Forelimb muscle (tissue), 1 donor: ENCODE results near the gene PCSK6. TPM values are rescaled to one million over a fixed set of nuclear protein-coding genes. Genes with fewer than 3 reads are reported as not detected.
"Not testable (repeated sequence)": the region's sequence is repeated elsewhere in the genome, so short reads cannot be mapped to it uniquely, and the experiment has no call there.

Experiments
- DNase-seq: peaks from one replicate; pipeline ENCODE4 v3.0.0-alpha.2; 2013; ENCODE audit warnings: low read depth
- polyA plus RNA-seq: library from polyadenylated mRNA; unstranded; fragments of 120-200 nt; gene quantifications from one replicate; pipeline ENCODE4 v1.2.1, GENCODE V29; 2013; ENCODE audit not compliant: insufficient read length

The PCSK6 gene
- polyA plus RNA-seq, 1 donor: 10.2 TPM

DNA sequence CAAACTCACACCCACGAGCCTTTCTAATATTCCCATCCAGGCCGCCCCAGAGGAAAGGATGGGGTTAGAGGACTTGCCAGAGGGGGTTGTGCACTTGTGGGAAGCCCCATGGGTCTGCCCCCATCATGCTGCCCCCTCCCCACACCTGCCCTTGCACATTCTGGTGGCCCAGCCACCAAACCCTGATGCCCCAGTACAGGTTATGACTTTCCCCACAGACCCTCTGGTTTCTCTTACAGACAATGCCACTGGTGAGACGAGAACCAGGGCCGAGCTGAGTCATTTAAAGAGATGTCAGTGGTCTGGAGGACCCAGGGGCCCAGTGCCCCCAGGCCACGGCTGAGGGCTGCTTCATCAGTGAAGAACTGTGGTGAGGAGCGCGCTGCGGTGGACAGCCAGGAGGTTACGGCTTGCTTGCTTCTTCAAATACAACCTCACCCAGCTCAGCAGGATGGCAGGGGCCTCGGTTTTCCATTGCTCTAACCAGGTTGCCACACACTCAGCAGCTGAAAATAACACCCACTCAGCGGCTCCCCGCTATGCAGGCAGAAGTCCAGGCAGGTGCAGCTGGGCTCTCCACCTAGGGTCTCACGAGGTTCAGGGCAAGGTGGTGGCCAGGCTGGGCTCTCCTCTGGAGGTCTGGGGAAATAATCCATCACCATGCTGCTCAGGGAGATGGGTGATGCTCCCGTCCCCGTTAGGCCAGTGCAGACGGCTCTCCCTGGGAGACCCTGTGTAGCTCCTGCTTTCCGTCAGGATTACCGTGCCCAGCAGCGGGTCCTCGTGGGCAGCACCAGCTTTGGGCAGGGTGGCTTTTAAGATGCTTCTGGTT is 180.7 kb downstream of the PCSK6 start:
- DNase-seq: no peak

DNA sequence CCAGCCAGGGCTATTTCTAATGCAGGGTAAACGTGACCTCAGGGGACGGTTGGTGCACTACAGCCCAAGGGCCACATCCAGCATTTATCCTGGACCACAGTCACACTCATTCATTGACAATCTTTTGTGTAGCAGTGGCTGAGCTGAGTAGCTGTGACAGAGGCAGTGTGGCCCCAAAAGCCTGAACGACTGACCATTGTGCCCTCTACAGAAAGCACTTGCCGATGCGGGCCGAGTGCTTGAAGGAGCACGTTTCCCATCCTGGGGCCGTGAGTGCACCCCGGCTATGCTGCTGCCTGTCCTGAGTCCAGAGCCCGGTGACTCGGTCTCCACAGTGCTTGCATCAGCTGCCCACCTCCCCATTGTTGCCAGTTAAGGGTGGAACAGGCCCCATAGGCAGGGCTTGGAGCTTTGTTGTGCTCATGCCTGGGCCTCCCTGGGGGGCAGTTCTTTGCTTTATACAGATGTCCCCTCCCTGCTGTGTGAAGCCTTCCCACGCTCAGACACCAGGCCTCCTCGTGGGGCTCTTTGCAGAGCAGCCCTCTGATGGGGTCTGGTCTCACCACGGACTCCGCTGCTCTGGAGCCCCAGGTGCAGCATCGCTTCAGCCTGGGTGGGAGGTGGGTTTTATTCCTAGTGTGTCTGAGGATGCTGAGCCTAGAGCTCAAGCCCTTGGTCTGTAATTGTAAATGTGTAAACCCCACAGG is 181.5 kb downstream of the PCSK6 start:
- DNase-seq: no peak

DNA sequence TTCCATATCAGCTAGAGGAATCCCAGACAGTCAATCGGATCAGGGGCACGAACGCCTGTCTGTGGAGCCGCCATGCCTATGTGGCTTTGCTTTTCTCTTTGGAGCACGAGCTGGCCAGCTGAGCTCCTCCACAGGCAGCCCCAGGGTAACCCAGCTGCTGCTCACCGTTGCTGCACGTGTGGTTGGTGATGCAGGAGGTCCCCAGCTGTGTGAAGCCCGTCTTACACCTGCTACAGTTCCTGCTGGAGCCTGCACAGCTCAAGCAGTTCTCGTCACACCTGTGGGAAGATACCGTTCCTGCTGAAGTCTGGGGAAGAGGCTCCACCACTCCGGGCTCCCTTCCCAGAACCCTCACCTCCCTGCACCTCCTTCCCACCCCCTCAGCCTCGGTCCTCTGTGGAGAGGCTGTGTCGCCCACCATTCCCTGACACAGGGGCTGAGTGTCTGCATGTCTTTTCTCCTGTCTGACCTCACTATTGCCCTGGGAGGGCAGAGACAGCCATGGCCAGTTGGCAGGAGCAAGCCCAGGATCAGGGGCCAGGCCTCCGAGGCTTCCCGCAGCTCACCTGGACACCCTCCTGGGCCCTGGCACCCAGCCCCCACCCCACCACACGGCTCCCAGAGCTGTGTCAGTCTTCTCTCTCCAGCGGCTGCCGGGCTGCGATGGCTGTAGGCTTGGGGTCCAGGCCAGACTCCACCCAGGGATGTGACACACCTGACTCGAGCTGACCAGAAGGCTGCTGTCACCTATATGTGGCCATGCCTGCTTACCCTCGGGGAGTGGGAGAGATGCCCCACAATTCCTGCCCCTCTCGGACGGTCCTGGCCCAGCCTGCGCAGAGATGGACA is 182.2 kb downstream of the PCSK6 start:
- no peak for DNase-seq

DNA sequence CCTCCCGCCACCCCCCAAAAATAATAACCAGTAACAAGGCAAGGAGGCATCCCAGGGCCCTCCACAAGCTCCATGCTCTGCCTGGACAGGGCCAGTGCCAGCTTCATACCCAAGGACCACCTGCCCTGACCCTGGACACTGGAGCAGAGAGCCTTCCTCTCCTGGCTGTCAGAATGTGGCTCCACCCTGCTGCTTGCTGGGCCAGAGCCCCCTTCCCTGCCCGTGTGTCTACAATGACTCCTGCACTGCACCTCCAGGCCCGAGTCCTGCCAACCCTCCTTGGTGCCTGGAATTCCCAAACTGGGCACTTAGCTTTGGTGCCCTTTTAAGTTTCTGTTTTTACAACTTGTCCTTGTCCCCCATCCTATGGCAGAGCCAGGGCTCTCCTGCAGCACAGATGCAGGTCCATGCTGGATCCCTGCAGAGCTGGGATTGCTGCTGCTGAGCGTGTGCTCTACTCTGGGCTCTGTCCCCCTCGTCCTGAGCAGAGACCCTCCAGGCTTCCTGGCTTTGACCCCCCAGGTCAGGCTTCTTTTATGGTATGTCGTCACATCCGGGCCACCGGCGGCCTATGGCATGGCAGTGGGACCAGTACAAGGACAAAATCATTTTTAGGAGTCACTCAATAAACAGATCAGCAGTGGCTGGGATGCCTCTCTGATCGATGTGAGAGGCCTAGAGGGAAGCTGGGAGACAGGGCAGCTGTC is 183.0 kb downstream of the PCSK6 start:
- DNase-seq: no peak

DNA sequence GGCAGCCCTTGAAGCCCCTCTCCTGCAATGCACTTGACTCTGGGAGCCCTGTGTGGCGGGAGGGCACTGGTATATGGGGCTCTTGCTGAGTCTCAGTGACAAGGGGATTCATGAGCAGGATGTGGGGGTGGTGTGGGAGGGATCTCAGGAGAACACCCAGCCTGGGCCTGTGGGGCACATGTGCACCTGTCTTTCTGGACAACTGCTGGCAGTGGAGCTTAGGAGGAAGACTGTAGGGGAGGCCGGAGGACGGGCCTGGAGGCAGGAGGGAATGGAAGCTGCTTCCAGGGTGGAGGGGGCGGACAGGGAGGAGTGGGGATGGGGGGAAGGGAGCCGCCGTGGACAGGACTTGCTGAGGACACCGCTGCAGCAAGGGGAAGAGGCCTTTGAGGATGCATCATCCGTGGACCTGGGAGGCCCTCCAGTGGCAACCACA is 183.7 kb downstream of the PCSK6 start:
- DNase-seq: no peak

DNA sequence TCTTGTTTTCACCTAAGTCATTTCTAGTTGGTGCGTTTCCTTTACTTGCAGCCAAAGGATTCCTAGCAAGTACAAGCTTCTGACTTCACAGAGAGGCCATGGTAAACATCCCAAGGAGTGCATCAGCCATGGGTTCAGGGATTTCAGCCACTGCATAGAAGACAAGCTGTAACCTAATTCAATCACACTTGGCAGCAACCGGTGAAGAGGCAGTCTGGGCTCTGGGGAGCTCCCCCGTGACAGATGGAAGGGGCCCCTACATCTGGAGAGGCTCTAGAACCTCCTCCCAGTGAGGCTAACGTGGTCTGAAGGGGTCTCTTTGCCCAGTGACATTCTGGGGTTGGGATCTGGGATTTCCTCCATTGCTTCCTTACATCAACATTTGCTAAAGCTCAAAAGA is 186.1 kb downstream of the PCSK6 start:
- DNase-seq: no peak

DNA sequence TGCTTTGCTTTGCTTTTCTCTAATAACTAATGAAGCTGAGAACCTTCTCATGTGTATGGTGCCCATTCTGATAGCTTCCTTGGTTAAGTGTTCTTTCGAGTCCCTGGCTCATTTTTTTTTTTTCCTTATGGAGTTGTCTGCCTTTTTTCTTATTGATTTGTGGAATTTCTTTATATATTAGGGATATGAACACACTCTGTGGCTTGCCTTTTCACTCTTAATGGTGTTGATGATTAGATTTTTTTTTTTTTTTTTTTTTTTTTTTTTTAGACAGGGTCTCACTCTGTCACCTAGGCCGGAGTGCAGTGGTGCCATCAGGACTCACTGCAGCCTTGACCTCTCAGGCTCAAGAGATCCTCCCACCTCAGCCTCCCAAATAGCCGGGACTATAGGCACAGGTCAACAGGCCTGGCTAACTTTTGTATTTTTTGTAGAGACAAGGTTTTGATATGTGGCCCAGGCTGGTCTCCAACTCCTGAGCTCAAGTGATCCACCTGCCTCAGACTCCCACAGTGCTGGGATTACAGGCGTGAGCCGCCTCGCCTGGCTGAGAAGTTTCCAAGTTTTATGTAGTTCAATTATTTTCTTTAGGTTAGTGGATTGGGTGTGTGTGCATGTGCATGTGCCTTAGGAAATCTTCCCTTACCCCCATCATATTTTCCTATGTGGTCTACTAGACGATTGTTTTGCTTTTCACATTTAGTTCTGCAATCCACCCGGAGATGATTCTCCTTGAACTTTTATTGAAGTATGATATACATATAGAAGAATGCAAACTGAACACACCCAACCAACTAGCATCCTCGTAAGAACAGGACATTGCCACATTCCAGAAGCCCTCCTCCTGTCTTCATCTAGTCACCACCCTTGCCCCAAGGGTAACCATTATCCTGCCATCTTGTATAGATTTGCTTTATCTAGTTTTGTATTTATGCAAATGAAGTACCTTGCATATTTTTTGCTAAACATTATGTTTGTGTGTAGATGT is 192.8 kb downstream of the PCSK6 start:
- DNase-seq: no peak

DNA sequence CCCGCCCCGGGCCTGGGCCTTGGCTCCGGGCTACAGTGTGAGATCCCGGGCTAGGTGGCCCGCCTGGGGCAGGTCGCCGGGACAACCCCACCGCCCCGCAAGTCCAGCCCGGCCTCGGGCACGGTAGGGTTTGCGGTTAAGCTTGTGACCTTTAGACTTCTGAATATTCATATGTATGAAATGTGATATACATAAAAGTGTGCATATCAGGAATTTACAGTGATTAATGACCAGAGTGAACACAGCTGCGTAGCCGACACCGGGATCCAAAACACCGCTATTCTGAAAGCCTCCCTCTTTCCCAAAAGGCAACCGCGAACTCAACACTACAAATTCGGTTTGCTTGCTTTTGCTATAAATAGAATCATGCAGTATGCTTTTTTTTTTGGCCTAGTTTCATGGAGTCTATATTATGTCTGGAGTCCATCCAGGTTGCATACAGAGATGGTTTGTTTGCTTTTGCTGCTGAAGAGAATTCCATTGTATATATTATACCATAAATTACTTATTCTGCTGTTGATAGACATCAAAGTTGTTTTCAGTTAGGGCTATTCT is 193.8 kb downstream of the PCSK6 start:
- DNase-seq: no peak

DNA sequence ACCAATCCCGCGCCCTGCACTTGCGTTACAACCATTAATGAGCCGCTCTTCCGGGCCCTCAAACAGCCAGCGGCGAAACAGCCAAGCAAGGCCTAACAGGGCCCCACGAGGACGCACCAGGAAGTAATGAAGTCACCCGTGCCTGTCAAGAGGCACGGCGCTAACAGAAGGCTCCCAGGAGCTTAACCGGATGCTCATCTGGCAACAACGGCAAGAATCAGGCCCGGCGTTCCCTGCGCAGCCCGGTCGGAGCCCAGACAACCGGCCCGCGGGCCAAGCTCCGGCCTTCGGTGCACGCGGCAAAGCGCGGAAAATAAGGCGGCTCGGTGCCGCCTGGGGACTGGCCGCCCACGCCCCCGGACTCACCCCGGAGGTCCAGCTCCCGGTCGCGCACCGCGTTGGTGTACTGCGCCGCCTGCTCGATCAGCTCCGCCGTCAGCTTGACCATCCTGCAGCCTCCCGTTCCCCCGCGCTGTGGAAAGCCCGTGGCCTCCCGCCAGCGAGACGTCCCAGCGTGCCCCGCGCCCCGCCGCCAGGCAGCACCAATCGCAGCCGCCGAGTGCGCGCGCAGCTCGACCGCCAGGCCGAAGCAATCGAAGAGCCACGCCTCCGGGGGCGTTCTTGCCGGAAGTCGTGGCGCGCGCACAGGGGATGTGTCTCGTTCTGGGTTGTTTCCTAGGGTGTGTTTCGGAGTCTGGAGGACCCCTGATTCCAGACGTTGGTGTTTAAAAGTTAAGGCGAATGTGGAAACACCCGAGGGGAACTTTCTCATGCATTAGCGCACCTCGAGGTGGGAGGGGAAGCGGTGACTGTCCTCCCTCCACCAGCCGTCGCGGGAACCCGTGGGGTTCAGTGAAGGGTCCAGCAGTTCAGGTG is 194.5 kb downstream of the PCSK6 start, which contains the start of gene SNRPA1:
Gene SNRPA1 (minus strand): TSS at position 518 of the 876 bp plus-strand sequence. CDS start 70 bp downstream, at position 448.
- DNase-seq: peak; percentile 86

DNA sequence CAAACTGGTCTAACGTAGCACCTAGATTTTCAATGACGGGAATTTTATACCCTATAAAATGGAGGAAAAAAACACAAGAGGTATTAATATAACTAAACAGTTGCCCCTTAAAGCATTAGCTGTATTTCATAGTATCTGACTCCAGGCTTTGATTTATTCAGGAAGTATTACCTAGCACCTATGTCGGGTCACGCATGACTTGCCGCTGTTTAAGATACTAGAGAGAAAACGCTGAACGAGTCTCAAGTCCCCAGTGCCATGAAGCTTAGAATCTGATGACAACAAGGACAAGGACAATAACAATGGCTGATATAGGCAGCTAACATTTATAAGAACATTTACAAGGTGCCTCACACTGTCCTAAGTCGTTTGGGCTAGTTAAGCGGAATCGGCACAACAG is 196.4 kb downstream of the PCSK6 start:
- no peak for DNase-seq

DNA sequence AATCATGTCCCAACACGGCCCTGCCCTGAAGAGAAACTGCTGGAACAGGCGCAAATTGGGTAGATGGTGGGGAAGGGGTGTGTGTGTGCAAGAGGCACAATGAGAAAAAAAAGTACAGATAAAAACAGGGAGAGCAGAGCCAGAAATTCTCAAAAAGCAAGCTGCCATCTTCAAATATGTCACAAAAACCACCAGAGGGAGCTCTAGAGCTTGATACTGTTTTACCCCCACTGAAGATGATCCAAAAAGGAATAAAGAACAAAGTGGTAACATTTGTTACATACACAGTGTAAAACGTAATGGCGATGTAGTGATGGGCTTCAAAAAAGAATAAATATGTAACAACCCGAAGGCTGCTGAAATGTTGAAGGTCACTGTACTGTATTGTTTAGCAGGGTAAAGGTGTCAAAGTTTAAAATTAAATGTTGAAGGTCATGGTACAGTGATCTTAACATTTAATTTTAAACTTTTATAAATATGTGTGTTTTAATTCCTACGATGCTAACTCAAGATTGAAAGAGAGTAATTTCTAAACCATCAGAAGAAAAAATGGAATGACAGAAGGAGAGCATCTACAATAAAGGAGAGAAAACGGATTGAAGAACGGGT is 200.5 kb downstream of the PCSK6 start:
- DNase-seq: no peak

DNA sequence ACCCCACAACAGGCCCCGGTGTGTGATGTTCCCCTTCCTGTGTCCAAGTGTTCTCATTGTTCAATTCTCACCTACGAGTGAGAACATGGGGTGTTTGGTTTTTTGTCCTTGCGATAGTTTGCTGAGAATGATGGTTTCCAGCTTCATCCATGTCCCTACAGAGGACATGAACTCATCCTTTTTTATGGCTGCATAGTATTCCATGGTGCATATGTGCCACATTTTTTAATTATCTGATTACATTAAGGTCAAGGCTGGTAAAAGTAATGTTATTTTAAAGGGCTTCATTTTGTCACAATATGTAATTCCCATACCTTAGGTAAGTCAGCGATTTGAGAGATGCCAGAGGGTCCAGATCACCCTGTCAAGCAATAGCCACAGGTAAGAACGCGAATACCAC is 202.2 kb downstream of the PCSK6 start:
- not testable (repeated sequence) for DNase-seq

DNA sequence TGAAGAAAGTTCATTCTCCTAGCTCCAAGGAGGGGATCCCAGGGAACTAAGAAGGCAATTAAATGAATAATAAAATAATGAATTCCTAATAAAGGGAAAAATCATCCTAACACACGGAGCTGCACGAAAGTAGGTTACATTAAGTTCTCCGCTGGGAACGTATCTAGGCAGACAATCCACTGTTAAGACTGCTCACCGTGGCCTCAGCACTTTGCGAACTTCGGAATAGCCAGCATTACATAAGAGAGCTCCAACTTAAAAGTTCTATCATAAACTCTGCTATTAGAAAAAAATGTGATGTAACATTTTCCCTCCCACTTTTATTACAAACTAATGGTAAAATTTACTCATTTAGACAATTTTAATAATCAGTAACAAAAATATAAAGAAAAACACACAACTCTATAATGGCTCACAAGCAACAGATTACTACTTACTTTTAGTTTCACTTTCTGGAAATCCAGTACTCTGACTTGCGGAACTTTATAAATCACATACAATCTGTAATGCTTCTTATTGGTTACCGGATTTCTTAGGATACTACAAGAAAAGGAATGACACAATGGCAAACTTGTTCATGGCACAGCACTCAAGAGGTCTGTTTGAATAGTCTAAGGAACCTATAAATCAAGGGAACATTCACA is 202.9 kb downstream of the PCSK6 start:
- no peak for DNase-seq

DNA sequence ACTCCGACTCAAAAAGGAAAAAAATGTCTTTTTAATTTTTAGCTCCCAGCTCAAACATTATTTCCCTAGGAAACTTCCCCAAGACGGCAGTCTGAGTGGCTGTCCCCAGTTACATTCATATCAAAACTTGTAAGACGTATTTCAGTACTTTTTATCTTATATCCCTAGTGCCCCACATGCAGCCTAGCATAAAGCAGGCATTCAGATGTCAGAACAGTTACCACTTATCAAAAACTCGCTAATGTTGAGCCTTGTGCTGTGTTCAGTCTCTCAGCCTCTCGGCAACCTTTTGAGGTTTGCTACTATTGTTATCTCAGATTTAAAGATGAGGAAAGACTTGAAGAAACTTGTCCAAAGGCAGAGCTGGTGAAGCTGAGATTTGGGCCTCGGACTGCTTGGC is 205.6 kb downstream of the PCSK6 start:
- DNase-seq: no peak

DNA sequence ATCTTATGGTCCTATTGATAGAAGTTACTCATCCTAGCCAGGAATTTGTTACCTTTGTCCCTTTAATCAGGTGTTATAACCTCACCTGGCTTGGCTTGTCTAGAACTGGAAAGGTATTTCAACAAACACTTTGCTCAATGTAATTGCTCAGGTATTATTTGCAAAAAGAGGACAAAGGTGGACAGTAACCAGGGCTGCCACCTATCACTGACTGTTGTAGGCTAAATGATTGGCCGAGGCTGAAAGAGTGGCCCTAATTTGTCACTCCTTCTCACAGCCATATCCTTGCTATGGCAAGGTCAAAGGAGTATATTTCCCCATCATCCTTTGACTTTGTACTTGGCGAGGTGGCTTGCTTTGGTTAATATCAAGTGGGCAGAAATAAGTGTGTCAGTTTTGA is 209.5 kb downstream of the PCSK6 start:
- no peak for DNase-seq

DNA sequence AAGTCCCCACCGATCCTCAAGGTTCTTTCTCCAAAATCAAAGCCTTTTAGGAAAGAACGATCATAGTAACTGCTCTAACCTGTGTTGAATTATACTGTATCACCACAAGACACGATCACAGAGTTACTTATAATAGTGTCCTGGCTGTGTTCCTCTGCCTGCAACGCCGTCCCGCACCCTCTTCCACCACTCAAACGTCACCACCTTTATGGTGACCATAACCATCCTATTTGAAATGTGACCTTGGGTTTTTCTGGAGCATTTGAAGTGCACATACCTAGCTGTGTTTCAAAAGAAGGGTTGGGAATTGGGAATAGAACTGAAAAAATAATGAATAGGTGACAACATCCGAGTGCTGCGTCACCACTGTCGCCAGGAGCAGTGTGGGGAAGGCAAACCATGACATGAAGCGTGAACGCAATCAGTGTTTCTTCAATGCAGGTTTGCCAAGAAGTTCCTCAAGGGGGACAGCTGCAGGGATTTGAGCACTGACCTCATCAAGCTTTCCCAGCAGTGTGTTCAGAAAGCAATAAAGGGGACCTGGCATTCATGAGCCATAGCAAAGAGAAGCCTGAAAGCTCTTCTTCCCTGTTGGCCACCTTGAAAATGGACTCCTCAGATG is 211.5 kb downstream of the PCSK6 start:
- no peak for DNase-seq

DNA sequence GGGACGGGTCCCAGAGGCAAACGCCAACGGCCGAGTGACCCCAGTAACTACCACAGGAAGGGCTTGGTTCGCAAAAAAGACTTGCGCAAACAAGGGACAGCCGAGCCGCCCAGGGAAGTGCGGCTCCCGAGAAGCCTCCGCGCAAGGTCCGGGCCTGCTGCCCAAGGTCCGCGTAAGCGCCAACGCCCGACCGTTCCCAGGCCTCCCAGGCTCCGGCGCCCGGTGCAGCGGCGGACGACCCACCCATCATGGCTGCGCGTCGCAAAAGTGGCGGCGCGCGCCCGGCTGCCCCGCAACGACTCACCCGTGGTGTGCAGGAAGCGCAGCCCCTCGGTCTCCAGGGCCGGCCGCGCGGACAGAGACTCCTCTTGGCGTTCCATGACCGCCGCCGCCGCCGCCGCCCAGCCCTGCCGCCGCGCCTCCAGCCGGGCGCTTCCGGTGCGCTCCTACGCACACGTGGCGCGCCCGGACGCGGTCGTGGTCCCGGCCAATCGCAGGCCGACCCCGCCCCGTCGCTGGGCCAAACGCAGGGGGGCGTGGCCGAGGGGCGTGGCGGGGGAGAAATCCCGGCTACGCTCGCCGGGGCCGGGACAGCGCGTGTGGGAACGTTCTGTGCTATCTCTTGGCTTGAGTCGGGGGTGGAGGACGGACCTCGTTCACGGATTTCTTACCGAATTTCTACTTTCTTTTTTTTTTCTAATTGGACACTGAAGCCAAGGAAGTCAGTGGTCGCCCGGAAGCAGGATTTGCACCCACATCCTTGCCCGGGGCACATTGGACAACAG is 212.3 kb downstream of the PCSK6 start, which contains the start of gene SELENOS:
Gene SELENOS (minus strand): TSS at position 448 of the 785 bp plus-strand sequence. CDS start 68 bp downstream, at position 380.
- no peak for DNase-seq
